Suprapubic skin (tissue), 4 donors: ENCODE measurements around the gene F8. TPM values are rescaled to one million over a fixed set of nuclear protein-coding genes. Genes with fewer than 3 reads are reported as not detected.
"Not testable (repeated sequence)": the region's sequence is repeated elsewhere in the genome, so short reads cannot be mapped to it uniquely, and the experiment has no call there.

Experiments
- DNase-seq, 2 donors: peaks; one replicate each; pipeline ENCODE4 v3.0.0-alpha.2; 2019; ENCODE audit warnings: low spot score in 2 of 2
- H3K27ac ChIP-seq: fragments of 200-600 bp; sonication (generic); one replicate; pipeline ENCODE4 v1.5.1; 2019
- H3K27me3 ChIP-seq: fragments of 200-600 bp; sonication (generic); one replicate; pipeline ENCODE4 v1.5.1; 2019
- H3K36me3 ChIP-seq: fragments of 200-600 bp; sonication (generic); one replicate; pipeline ENCODE4 v1.5.1; 2019
- H3K4me1 ChIP-seq: fragments of 200-600 bp; sonication (generic); one replicate; pipeline ENCODE4 v1.5.1; 2019
- H3K4me3 ChIP-seq: fragments of 200-600 bp; sonication (generic); one replicate; pipeline ENCODE4 v1.5.1; 2019; ENCODE audit warnings: mild to moderate bottlenecking
- H3K9me3 ChIP-seq: fragments of 200-600 bp; sonication (generic); one replicate; pipeline ENCODE4 v1.5.1; 2019
- CTCF ChIP-seq, 2 donors: fragments of 200-600 bp in 1 of 2; fragments of 450-650 bp in 1 of 2; sonication (generic) in 1 of 2; IDR thresholded peaks; one replicate each; pipeline ENCODE4 v1.5.1; 2016 to 2019; ENCODE audit warnings: antibody characterized with exemption in 2 of 2, mild to moderate bottlenecking in 1 of 2, moderate library complexity in 1 of 2
- EP300 ChIP-seq: sonication (generic); formaldehyde crosslinking; IDR thresholded peaks from one replicate; pipeline ENCODE4 v1.6.1; 2017; ENCODE audit warnings: antibody characterized with exemption
- POLR2A ChIP-seq, 2 donors: fragments of 450-650 bp; IDR thresholded peaks; one replicate each; pipeline ENCODE4 v1.6.1; 2017; ENCODE audit warnings: antibody characterized with exemption in 2 of 2, mild to moderate bottlenecking in 2 of 2, moderate library complexity in 2 of 2
- POLR2AphosphoS5 ChIP-seq, 3 donors: sonication (generic); formaldehyde crosslinking; IDR thresholded peaks; one replicate each; pipeline ENCODE4 v1.6.1; 2017; ENCODE audit warnings: antibody characterized with exemption in 3 of 3
- WGBS: methylation state at CpG from one replicate; pipeline ENCODE4 v1.1.5; 2018; 5-methylcytosine and 5-hydroxymethylcytosine counted together
- total RNA-seq, 4 donors: library from RNA; depleted of rRNA; stranded (reverse); fragments of >200 nt; gene quantifications; one replicate each; pipeline ENCODE4 v1.1.0, GENCODE V29; 2016

F8 gene
- total RNA-seq, 4 donors from 2014 or later: 5.1 to 15.0 (median 6.7) TPM

- not testable (repeated sequence) for H3K36me3 ChIP-seq, H3K4me1 ChIP-seq, H3K27me3 ChIP-seq, H3K9me3 ChIP-seq, H3K27ac ChIP-seq, H3K4me3 ChIP-seq, DNase-seq
- WGBS: no CpG with 5 or more reads among the region's 33 CpGs
Measured at GRCh38 chrX:154885057-154885456, 137.5 kb downstream of the F8 start.

GRCh38 chrX:154884069-154884468 is 138.5 kb downstream of the F8 start:
- not testable (repeated sequence) for H3K9me3 ChIP-seq, H3K27ac ChIP-seq, H3K27me3 ChIP-seq, H3K4me1 ChIP-seq, H3K4me3 ChIP-seq, DNase-seq, H3K36me3 ChIP-seq
- WGBS: no CpG with 5 or more reads among the region's 8 CpGs

GRCh38 chrX:154873329-154873728 is 149.2 kb downstream of the F8 start:
- H3K27ac ChIP-seq: no peak overlapping the region
- no peaks in the 10 kb centered on the region for H3K4me1 ChIP-seq
- no peak for DNase-seq
- TF ChIP-seq CTCF (IDR thresholded peaks at IDR 0.05): no peak
- no peaks in the 10 kb centered on the region for H3K9me3 ChIP-seq
- H3K27me3 ChIP-seq: no peaks in the 10 kb centered on the region
- no peak overlapping the region for H3K4me3 ChIP-seq
- WGBS: 82% methylated on average over 2 of the region's 2 CpGs
- no peaks in the 10 kb centered on the region for H3K36me3 ChIP-seq

- H3K4me1 ChIP-seq, DNase-seq, H3K9me3 ChIP-seq, H3K36me3 ChIP-seq, H3K4me3 ChIP-seq, H3K27me3 ChIP-seq, H3K27ac ChIP-seq: not testable (repeated sequence)
Measured at GRCh38 chrX:154868522-154868921, 154.0 kb downstream of the F8 start.

- TF ChIP-seq CTCF (IDR thresholded peaks at IDR 0.05) (no peak), POLR2AphosphoS5 (IDR thresholded peaks at IDR 0.05) (no peak), EP300 (no peak), POLR2A (IDR thresholded peaks at IDR 0.05) (no peak)
- Histone ChIP-seq H3K9me3 (no peaks in the 10 kb centered on the region), H3K27ac (no peak overlapping the region), H3K4me3 (no peak overlapping the region), H3K4me1 (no peaks in the 10 kb centered on the region), H3K36me3 (no peaks in the 10 kb centered on the region), H3K27me3 (no peaks in the 10 kb centered on the region)
- no peak for DNase-seq
Measured at GRCh38 chrX:154855256-154855655, 167.3 kb downstream of the F8 start.

GRCh38 chrX:154850957-154851611 is 171.4 kb downstream of the F8 start:
- WGBS: 84% methylated on average over 1 of the region's 1 CpG

More at GRCh38 chrX:154850957-154851611, 171.4 kb downstream of the F8 start:
- H3K4me3 ChIP-seq: no peak overlapping the region
- TF ChIP-seq CTCF (IDR thresholded peaks at IDR 0.05) (no peak), POLR2AphosphoS5 (IDR thresholded peaks at IDR 0.05) (no peak)
- no peaks in the 10 kb centered on the region for H3K9me3 ChIP-seq
- H3K27me3 ChIP-seq: no peaks in the 10 kb centered on the region
- H3K4me1 ChIP-seq: no peaks in the 10 kb centered on the region
- no peak for DNase-seq
- no peaks in the 10 kb centered on the region for H3K36me3 ChIP-seq
- no peak overlapping the region for H3K27ac ChIP-seq
